Fibroblast of peridontal ligament (primary cell): Measurements from ENCODE around the gene CSF3R.

Source experiments
- DNase-seq: peaks from one replicate; pipeline ENCODE4 v3.0.0-alpha.2; 2010; ENCODE audit errors: extremely low read depth

Gene CSF3R

GRCh38 chr1:36458910-36459309 lies 23.8 kb downstream of the CSF3R start:
- DNase-seq: no peak

GRCh38 chr1:36457691-36458090 lies 25.0 kb downstream of the CSF3R start:
- DNase-seq: no peak

DNA sequence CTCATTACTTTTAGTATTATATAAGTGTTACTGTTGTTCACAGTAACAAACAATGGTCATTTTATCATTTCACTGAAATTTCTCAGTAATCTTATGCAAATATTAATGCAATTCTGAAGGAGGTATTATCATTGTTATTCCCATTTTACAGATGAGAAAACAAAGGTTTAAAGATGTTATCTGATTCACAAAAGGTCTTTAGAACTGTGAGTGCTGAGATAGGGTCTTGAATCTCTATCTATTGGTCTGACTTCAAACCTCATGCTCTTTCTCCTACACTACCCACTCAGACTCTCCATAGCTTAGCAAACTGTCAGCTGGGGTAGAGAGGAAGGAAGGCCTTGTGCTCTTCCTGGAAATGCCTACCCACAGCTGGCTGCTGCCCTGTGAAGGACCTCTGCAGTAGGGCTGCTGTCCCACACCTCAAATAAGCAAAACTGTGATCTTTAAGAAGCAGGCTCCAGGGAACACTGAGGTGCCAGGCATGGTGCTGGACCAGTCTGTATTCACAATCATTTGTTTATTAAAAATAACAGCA lies 26.3 kb downstream of the CSF3R start:
- no peak for DNase-seq

GRCh38 chr1:36455386-36455785 lies 27.3 kb downstream of the CSF3R start:
- no peak for DNase-seq

- DNase-seq: no peak
Measured at GRCh38 chr1:36453600-36454388, 28.9 kb downstream of the CSF3R start.

- DNase-seq: no peak
Measured at GRCh38 chr1:36453051-36453450, 29.7 kb downstream of the CSF3R start.

GRCh38 chr1:36450919-36451305 lies 31.8 kb downstream of the CSF3R start:
- no peak for DNase-seq

- DNase-seq: peak; percentile 97
Measured at GRCh38 chr1:36450270-36450918, 32.3 kb downstream of the CSF3R start, which contains the start of gene OSCP1. Gene OSCP1 (minus strand): TSS chr1:36450451. CDS start chr1:36450369, 82 bp downstream.

DNA sequence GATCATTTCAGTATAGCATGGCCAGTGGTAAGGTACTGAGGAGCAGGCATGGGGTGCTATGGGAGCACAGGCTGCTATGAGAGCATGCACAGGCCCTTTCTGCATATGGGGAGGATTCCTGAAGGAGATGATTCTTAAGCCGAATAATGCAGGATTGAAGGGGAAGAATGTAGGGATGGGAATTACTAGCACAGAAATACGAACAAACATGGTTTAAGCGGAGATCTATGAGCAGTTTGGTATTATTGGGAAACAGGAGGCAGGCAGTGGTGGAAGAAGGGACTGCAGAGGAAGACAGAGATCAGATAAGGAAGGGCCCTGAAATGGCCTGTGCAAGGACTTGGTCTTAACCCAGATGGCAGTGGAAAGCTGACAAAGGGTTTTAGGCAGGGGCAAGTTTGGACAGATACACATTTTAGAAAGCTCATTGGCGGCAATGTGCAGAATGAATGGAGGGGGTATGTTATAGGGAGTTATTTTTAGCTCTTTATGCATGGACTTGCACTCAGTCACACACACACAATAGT lies 34.1 kb downstream of the CSF3R start:
- DNase-seq: no peak

DNA sequence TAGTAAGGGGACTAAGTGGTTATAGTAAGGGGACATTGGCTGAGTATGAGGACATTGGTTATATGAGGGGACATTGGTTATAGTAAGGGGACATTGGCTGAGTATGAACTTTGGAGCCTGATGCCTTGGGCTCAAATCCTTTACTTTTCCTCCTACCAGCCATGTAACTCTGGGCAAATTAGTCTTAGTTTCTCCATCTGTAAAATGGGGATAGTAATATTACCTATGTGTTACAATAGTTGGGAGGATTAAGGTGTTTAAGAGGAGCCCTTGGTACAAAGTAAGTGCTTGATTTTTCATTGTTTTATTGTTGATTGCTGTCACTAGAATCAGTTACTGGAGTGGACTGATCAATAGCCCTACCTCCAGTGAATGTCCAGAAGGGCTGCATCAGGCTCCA lies 35.3 kb downstream of the CSF3R start:
- DNase-seq: no peak

GRCh38 chr1:36446746-36447145 lies 36.0 kb downstream of the CSF3R start:
- DNase-seq: no peak

- no peak for DNase-seq
Measured at GRCh38 chr1:36446271-36446670, 36.4 kb downstream of the CSF3R start.

DNA sequence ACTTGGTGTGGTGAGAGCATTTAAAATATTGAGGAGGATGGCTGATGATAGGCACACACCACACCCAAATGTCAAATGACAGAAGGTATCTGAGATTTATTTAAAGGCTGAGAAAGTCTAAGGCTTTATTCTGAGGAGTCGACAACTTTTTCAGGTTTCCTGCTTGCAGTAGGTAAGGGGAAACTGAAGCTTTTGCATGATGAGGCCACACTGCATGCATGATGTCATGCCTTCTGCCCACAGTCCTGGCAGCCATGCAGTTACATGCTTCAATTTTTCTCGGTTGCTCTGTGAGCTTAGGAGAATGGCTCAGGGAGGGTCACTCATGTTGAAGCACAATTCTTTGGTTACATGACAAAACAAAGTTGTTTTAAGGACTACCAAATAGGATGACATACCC lies 39.4 kb downstream of the CSF3R start:
- no peak for DNase-seq

DNA sequence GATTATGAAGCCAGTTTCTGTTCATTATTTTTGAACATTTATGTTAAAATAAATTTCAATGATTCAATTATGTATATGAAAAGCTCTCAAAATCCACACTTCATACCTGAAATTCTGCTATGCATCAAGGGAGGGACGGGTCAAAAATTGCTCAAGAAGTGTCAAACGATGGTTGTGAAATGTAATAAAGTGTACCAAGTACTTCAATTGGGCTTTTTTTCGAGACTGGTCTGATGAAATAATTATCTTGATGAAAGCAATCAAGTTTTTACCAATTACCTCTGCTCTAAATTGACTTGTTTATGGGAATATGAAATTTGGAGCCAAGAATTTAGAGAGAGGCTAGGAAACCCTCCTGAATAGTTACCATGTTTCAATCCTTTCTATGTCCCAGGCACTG lies 40.4 kb downstream of the CSF3R start:
- DNase-seq: no peak

- DNase-seq: no peak
Measured at GRCh38 chr1:36440646-36441045, 42.1 kb downstream of the CSF3R start.

DNA sequence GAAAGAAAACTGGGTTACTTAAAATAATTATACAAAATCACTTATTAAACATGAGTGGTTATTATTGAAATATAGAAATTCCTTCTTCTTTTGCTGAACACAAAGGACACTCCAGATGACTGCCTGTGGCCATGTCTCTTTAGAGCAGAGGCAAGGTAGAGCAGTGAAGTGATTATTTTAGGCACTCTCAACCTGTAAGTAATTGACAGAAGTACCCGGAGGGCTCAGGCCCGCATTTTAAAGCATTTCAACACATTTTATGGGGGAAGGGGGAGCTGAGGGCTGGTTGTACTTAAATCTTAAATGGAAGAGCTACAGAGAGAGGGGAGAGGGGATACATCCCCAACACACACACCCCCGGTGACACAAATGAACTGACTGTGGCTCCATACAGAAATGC lies 42.7 kb downstream of the CSF3R start:
- DNase-seq: no peak

DNA sequence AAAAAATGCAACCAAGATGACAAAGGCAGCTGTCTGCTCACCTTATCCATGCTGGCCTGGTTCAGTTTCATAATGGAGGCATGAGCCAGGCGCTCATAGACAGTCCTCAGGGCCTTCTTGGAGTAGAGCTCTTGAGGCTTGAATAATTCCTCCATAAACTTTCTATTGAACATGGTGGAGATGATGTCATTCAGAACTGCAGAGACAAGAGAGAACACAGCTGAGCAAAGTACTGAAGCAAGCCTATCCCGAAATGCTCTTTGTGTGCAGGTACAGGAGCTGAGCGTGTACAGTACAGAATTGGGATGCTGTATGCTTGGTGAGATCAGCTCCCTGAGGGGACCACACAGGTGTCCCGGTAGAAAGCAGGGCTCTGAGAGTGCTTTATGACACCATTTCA lies 44.0 kb downstream of the CSF3R start:
- no peak for DNase-seq

DNA sequence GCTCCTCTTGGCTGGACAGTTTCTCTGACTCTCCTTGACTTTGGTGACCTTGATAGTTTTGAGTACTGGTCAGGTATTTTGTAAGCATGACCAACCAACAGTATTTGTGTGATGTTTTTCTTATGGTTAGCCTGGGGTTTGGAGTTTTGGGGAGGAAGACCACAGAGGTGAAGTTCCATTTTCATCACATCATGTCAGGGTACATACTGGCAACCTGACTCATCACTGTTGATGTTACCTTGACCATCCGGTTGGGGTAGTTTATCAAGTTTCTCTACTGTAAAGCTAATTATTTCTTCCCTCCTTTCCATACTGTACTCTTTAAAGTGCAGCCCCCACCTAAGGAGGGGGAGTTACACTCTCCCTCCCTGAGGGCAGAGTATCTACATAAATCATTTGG lies 45.9 kb downstream of the CSF3R start:
- DNase-seq: no peak

- no peak for DNase-seq
Measured at GRCh38 chr1:36433102-36433501, 49.6 kb downstream of the CSF3R start.

- DNase-seq: no peak
Measured at GRCh38 chr1:36432616-36433015, 50.1 kb downstream of the CSF3R start.

DNA sequence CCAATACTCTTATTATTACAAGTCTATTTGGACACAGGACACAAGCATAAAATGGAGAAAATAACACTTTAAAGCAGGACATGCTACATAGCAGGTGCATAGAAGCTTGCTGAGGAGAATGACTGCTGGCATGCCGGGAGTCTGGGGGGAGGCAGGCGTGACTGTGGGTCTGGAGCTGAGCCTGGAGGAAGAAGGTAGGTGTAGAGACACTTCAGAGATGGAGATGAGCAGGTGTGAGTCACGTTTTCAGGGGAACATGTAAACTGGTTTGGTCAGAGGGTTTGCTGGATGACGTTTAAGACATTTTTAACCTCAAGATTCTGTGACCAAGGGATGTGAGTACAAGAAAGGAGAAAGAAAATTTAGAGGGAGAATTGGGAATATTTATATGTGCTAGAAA lies 56.9 kb downstream of the CSF3R start:
- DNase-seq: no peak

DNA sequence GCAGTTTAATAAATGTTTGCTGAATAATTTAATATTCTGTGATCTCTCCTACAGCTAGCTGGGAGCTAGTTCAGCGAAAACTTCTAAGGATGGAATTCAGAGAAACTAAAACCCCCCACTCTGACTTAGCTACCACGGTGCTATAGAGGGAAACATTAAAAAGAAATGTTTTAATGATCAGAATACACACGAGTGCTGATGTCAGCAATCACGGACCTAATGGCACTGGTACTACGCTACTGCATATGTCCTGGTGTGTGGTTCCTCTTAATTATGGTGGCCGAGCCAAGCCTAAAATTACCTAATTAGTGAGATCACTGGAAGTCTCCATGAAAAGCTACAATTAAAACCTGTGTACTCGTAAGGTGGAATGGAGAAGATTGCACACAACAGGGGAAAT lies 61.1 kb downstream of the CSF3R start:
- no peak for DNase-seq

DNA sequence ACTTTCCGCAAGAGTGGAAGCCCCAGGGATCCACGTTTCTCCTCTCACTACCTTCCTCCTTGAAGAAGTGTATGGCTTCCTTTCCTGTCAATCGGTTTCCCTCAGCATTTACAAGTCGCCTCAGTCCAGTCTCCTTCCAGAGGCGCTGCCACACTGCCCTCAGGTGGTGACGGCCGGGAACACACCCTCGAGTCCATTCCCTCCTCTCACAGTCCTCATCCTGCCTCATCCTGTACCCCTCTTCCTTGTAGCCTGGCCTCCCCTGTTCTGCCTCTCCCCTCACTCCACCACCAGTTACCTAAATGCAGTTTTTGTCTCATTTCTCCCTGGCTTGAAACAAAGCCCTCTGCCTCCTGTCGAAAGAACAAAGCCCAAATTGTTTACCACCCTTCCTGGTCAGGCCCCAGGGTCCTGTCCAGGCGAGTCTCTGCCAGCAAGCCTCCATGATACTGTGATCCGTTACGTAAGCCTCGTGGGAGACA lies 61.8 kb downstream of the CSF3R start:
- DNase-seq: peak; percentile 86
